ENCODE data around the gene PMPCA. TPM values are rescaled to one million over a fixed set of nuclear protein-coding genes. Genes with fewer than 3 reads are reported as not detected.

The PMPCA gene
- total RNA-seq, 1 donor from 2014 or later, result 61.3 TPM

GRCh38 chr9:136453326-136453725 lies 42.9 kb downstream of the PMPCA start:
- TF ChIP-seq, protein P1, sequence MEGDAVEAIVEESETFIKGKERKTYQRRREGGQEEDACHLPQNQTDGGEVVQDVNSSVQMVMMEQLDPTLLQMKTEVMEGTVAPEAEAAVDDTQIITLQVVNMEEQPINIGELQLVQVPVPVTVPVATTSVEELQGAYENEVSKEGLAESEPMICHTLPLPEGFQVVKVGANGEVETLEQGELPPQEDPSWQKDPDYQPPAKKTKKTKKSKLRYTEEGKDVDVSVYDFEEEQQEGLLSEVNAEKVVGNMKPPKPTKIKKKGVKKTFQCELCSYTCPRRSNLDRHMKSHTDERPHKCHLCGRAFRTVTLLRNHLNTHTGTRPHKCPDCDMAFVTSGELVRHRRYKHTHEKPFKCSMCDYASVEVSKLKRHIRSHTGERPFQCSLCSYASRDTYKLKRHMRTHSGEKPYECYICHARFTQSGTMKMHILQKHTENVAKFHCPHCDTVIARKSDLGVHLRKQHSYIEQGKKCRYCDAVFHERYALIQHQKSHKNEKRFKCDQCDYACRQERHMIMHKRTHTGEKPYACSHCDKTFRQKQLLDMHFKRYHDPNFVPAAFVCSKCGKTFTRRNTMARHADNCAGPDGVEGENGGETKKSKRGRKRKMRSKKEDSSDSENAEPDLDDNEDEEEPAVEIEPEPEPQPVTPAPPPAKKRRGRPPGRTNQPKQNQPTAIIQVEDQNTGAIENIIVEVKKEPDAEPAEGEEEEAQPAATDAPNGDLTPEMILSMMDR (IDR thresholded peaks at IDR 0.05; ENCODE audit: unreplicated experiment), result no peak
- no peaks in the 10 kb centered on the region for H3K4me1 Mint-ChIP-seq (ENCODE audit: unreplicated experiment)
- DNase-seq (ENCODE audit: low spot score), result no peak
- peaks cover 18% of the 10 kb centered on the region for H3K27me3 Mint-ChIP-seq (ENCODE audit: unreplicated experiment)
- H3K4me3 Mint-ChIP-seq (ENCODE audit: unreplicated experiment), result peak overlapping the region; percentile 59
- H3K36me3 Mint-ChIP-seq (ENCODE audit: low read depth, unreplicated experiment), result peaks cover 63% of the 10 kb centered on the region
- H3K9me3 Mint-ChIP-seq (ENCODE audit: unreplicated experiment), result no peaks in the 10 kb centered on the region
- H3K27ac Mint-ChIP-seq (ENCODE audit: unreplicated experiment), result no peak overlapping the region

- no peak for DNase-seq (ENCODE audit: low spot score)
- no peaks in the 10 kb centered on the region for H3K4me1 Mint-ChIP-seq (ENCODE audit: unreplicated experiment)
- TF ChIP-seq, protein P1 (IDR thresholded peaks at IDR 0.05; ENCODE audit: unreplicated experiment), result no peak
- H3K9me3 Mint-ChIP-seq (ENCODE audit: unreplicated experiment), result no peaks in the 10 kb centered on the region
- H3K27me3 Mint-ChIP-seq (ENCODE audit: unreplicated experiment), result peaks cover 18% of the 10 kb centered on the region
- peak overlapping the region; percentile 74 for H3K4me3 Mint-ChIP-seq (ENCODE audit: unreplicated experiment)
- peaks cover 64% of the 10 kb centered on the region for H3K36me3 Mint-ChIP-seq (ENCODE audit: low read depth, unreplicated experiment)
- no peak overlapping the region for H3K27ac Mint-ChIP-seq (ENCODE audit: unreplicated experiment)
These were observed 43.8 kb downstream of the PMPCA start for GRCh38 chr9:136454026-136454796.

DNA sequence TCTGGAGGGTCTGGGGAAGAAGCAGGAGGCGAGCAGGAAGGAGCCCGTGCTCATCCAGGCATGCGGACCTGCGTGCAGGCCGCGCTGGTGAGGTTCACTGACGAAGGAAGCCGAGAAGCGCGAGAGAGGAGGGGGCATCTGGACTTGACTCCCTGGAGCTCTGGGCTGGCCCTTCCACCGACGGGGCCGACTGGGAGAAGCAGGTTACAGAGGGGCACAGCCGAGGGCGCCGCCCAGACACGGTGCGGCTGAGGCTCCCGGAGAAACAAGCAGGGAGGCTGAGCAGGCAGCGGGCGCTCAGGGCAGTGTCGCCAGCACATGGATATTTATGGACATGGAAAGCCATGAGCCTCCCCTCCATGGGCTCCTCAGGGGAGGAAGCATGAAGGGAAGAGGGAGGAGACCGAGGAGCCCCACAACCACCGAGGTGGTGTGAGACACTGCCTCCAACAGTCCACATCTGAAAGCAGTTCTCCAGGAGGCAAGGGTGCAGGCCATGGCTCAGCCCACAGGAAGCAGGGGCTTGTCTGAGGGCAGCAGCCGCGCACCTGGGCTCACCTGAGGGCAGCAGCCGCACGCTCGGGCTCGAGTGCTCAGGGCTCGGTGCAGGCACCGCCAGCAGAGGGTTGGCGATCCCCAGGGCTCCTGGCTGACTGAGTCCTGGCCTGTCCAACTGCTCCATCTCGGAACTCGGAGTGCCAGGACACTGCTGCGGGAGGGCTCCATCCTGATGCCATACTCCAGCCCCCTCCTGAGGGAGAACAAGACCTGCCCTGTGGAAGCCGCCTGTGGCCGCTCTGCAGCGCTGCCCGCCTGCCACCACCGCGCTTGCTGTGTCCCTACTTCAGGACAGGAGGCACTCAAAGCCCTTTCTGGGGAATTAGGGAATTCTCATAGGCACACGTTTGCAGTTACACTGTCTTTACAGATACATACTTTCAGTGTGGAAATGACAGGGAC lies 44.9 kb downstream of the PMPCA start:
- peaks cover 62% of the 10 kb centered on the region for H3K36me3 Mint-ChIP-seq (ENCODE audit: low read depth, unreplicated experiment)
- no peaks in the 10 kb centered on the region for H3K9me3 Mint-ChIP-seq (ENCODE audit: unreplicated experiment)
- H3K27ac Mint-ChIP-seq (ENCODE audit: unreplicated experiment), result no peak overlapping the region
- H3K4me1 Mint-ChIP-seq (ENCODE audit: unreplicated experiment), result no peaks in the 10 kb centered on the region
- peaks cover 16% of the 10 kb centered on the region for H3K27me3 Mint-ChIP-seq (ENCODE audit: unreplicated experiment)
- DNase-seq (ENCODE audit: low spot score), result no peak
- peak overlapping the region; percentile 74 for H3K4me3 Mint-ChIP-seq (ENCODE audit: unreplicated experiment)
- TF ChIP-seq, protein P1 (IDR thresholded peaks at IDR 0.05; ENCODE audit: unreplicated experiment), result no peak

GRCh38 chr9:136456258-136456657 lies 45.8 kb downstream of the PMPCA start:
- Mint-ChIP-seq H3K9me3 (ENCODE audit: unreplicated experiment) (no peaks in the 10 kb centered on the region), H3K27ac (ENCODE audit: unreplicated experiment) (peak overlapping the region; percentile 36), H3K27me3 (ENCODE audit: unreplicated experiment) (peaks cover 16% of the 10 kb centered on the region), H3K36me3 (ENCODE audit: low read depth, unreplicated experiment) (peaks cover 55% of the 10 kb centered on the region), H3K4me1 (ENCODE audit: unreplicated experiment) (no peaks in the 10 kb centered on the region), H3K4me3 (ENCODE audit: unreplicated experiment) (no peak overlapping the region)
- no peak for DNase-seq (ENCODE audit: low spot score)
- TF ChIP-seq, protein P1 (IDR thresholded peaks at IDR 0.05; ENCODE audit: unreplicated experiment), result no peak

Data from endothelial cell (in vitro differentiated cells).